OCI-LY1 (cell line): ENCODE measurements around the gene RBMS1.

Experiments used
- H2AFZ ChIP-seq: fragments of 200-600 bp; sonication (generic), shearing (Covaris generic); 2 replicates; pipeline ENCODE4 v1.6.0; 2014; ENCODE audit warnings: antibody characterized with exemption, mild to moderate bottlenecking, low read length
- H3F3A ChIP-seq: fragments of 200-600 bp; sonication (generic), shearing (Covaris generic); 2 replicates; pipeline ENCODE4 v1.6.0; 2014; ENCODE audit warnings: mild to moderate bottlenecking, antibody characterized with exemption, low read length, moderate library complexity; ENCODE audit not compliant: insufficient read depth
- H3K27ac ChIP-seq: fragments of 200-600 bp; sonication (generic); 2 replicates; pipeline ENCODE4 v1.5.1; 2014; ENCODE audit warnings: low read length, mixed run types, mild to moderate bottlenecking, low read depth; ENCODE audit not compliant: poor library complexity, severe bottlenecking
- H3K27me3 ChIP-seq: fragments of 200-600 bp; sonication (generic); 2 replicates; pipeline ENCODE4 v1.6.0; 2014; ENCODE audit warnings: antibody characterized with exemption, mild to moderate bottlenecking, low read length, moderate library complexity; ENCODE audit not compliant: insufficient read depth
- H3K36me3 ChIP-seq: fragments of 200-600 bp; sonication (generic); 2 replicates; pipeline ENCODE4 v1.6.1; 2014; ENCODE audit warnings: mild to moderate bottlenecking, antibody characterized with exemption, low read length, moderate library complexity, mixed read lengths; ENCODE audit not compliant: insufficient read depth
- H3K4me1 ChIP-seq: fragments of 200-600 bp; sonication (generic); 2 replicates; pipeline ENCODE4 v1.5.1; 2014; ENCODE audit warnings: mild to moderate bottlenecking, low read length, moderate library complexity; ENCODE audit not compliant: insufficient read depth, severe bottlenecking
- H3K4me2 ChIP-seq: fragments of 200-600 bp; sonication (generic), shearing (Covaris generic); 2 replicates; pipeline ENCODE4 v1.6.1; 2014; ENCODE audit warnings: low read length
- H3K4me3 ChIP-seq: fragments of 200-600 bp; sonication (generic); 2 replicates; pipeline ENCODE4 v1.5.1; 2014; ENCODE audit warnings: low read length, low read depth, mild to moderate bottlenecking, mixed read lengths; ENCODE audit not compliant: poor library complexity, severe bottlenecking
- H3K79me2 ChIP-seq: fragments of 200-600 bp; shearing (Covaris generic); 2 replicates; pipeline ENCODE4 v1.6.1; 2016; ENCODE audit warnings: mixed run types, low read length, mixed read lengths; ENCODE audit not compliant: insufficient read depth
- H3K9ac ChIP-seq: fragments of 200-600 bp; sonication (generic), shearing (Covaris generic); 2 replicates; pipeline ENCODE4 v1.6.1; 2014; ENCODE audit warnings: mild to moderate bottlenecking, low read length, mixed read lengths
- H3K9me2 ChIP-seq: fragments of 200-600 bp; sonication (generic), shearing (Covaris generic); 2 replicates; pipeline ENCODE4 v1.6.1; 2014; ENCODE audit warnings: low read depth, mild to moderate bottlenecking, low read length, mixed read lengths
- H3K9me3 ChIP-seq: fragments of 200-600 bp; shearing (Covaris generic); 2 replicates; pipeline ENCODE4 v1.6.1; 2014; ENCODE audit warnings: low read length, mixed read lengths
- H4K20me1 ChIP-seq: fragments of 200-600 bp; sonication (generic), shearing (Covaris generic); 2 replicates; pipeline ENCODE4 v1.6.0; 2016; ENCODE audit warnings: mild to moderate bottlenecking, low read length; ENCODE audit not compliant: insufficient read depth
- CTCF ChIP-seq: fragments of 200-600 bp; sonication (generic), shearing (Covaris generic); IDR thresholded peaks from 2 replicates; pipeline ENCODE4 v1.5.1; 2017; ENCODE audit warnings: mild to moderate bottlenecking, antibody characterized with exemption, low read length, moderate library complexity, mixed read lengths
- EZH2 ChIP-seq: fragments of 200-600 bp; sonication (generic), shearing (Covaris generic); IDR thresholded peaks from 2 replicates; pipeline ENCODE4 v1.8.0; 2017; ENCODE audit warnings: borderline replicate concordance, mixed run types, mild to moderate bottlenecking, antibody characterized with exemption, low read length, moderate library complexity, mixed read lengths

RBMS1 gene

GRCh38 chr2:160418398-160418765 is 75.2 kb downstream of the RBMS1 start:
- Histone ChIP-seq H3K27me3 (no peaks in the 10 kb centered on the region), H3F3A (no peaks in the 10 kb centered on the region)

GRCh38 chr2:160417745-160418397 is 75.7 kb downstream of the RBMS1 start:
- H3K9me3 ChIP-seq = no peaks in the 10 kb centered on the region
- no peaks in the 10 kb centered on the region for H3F3A ChIP-seq
- no peak overlapping the region for H3K4me2 ChIP-seq
- no peaks in the 10 kb centered on the region for H3K9me2 ChIP-seq
- H3K79me2 ChIP-seq = no peaks in the 10 kb centered on the region
- no peaks in the 10 kb centered on the region for H4K20me1 ChIP-seq
- no peak for TF ChIP-seq CTCF
- H2AFZ ChIP-seq = no peak overlapping the region
- no peak overlapping the region for H3K4me3 ChIP-seq
- H3K9ac ChIP-seq = no peak overlapping the region
- H3K36me3 ChIP-seq = no peaks in the 10 kb centered on the region
- H3K4me1 ChIP-seq = no peaks in the 10 kb centered on the region
- H3K27ac ChIP-seq = no peak overlapping the region
- H3K27me3 ChIP-seq = no peaks in the 10 kb centered on the region

More at GRCh38 chr2:160418398-160418765, 75.2 kb downstream of the RBMS1 start:
- TF ChIP-seq EZH2 = no peak
- TF ChIP-seq CTCF = no peak
- Histone ChIP-seq H3K79me2 (no peaks in the 10 kb centered on the region), H3K4me3 (no peak overlapping the region), H3K4me2 (no peak overlapping the region), H3K36me3 (no peaks in the 10 kb centered on the region), H3K9me3 (no peaks in the 10 kb centered on the region), H2AFZ (no peak overlapping the region), H3K4me1 (no peaks in the 10 kb centered on the region), H3K27ac (no peak overlapping the region), H3K9me2 (no peaks in the 10 kb centered on the region), H3K9ac (no peak overlapping the region), H4K20me1 (no peaks in the 10 kb centered on the region)

- no peaks in the 10 kb centered on the region for H3K27me3 ChIP-seq
- H3K79me2 ChIP-seq = no peaks in the 10 kb centered on the region
- no peaks in the 10 kb centered on the region for H3K9me2 ChIP-seq
- no peak overlapping the region for H2AFZ ChIP-seq
- no peaks in the 10 kb centered on the region for H3F3A ChIP-seq
- TF ChIP-seq EZH2 = no peak
- TF ChIP-seq CTCF = no peak
- H3K4me3 ChIP-seq = no peak overlapping the region
- peaks cover 6% of the 10 kb centered on the region for H3K4me1 ChIP-seq
- H3K4me2 ChIP-seq = no peak overlapping the region
- H4K20me1 ChIP-seq = no peaks in the 10 kb centered on the region
- no peaks in the 10 kb centered on the region for H3K36me3 ChIP-seq
- H3K9ac ChIP-seq = no peak overlapping the region
- no peak overlapping the region for H3K27ac ChIP-seq
- H3K9me3 ChIP-seq = no peaks in the 10 kb centered on the region
Measured at GRCh38 chr2:160415991-160416390, 77.6 kb downstream of the RBMS1 start.
